Retinal pigment epithelial cell (primary cell): ENCODE measurements around the gene C11orf21.

Experiments used
- DNase-seq: peaks from one replicate; pipeline ENCODE4 v3.0.0-alpha.2; 2010; ENCODE audit warnings: low read depth
- H3K4me3 ChIP-seq: 2 replicates; pipeline ENCODE4 v1.5.1; 2011; ENCODE audit warnings: mild to moderate bottlenecking, low read length, control low read depth, moderate library complexity
- CTCF ChIP-seq: conservative IDR thresholded peaks from 2 replicates; pipeline ENCODE4 v1.5.1; 2011; ENCODE audit warnings: low read depth, low read length, control low read depth, inconsistent platforms

Gene C11orf21

DNA sequence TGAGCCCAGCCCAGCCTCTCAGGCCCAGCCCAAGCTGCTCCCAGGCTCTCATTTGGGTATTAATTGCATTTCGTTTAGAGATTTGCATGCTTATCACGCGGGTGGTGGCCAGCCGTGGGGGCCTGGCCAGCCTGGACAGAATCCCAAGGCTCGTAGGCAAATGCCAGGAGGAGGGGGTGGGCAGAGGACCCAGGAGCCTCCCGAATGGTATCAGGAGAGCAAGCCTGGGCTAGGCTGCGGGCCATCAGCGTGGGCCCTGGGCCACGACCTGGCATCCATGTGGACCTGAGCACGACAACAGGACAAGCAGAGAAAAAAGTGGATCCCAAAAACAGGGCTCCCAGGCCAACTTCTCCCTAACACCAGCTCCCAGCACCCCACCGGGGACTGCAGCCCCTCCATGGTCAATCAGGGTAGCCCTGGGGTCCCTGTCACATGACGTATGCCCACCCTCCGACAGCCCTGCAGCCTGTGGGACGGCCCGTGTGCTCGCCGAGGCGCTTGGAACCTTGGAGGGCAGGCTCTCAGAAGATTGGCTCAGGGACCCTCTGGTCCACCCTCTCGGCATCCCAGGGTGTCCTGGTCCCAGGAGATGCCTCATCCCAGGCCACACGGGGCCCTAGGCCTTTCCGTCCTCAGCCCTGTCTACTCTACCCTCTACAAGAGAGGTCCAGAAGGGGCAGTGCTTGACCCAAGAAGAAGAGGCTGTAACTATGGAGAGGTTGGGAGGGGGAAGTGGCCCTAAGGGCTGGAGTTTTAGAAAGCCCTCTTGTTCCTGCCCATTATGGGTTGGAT, 40.1 kb downstream of the C11orf21 start:
- TF ChIP-seq CTCF, result no peak
- no peak overlapping the region for H3K4me3 ChIP-seq
- DNase-seq, result no peak

GRCh38 chr11:2260491-2261364, 41.0 kb downstream of the C11orf21 start:
- TF ChIP-seq CTCF, result no peak
- no peak overlapping the region for H3K4me3 ChIP-seq
- no peak for DNase-seq

DNA sequence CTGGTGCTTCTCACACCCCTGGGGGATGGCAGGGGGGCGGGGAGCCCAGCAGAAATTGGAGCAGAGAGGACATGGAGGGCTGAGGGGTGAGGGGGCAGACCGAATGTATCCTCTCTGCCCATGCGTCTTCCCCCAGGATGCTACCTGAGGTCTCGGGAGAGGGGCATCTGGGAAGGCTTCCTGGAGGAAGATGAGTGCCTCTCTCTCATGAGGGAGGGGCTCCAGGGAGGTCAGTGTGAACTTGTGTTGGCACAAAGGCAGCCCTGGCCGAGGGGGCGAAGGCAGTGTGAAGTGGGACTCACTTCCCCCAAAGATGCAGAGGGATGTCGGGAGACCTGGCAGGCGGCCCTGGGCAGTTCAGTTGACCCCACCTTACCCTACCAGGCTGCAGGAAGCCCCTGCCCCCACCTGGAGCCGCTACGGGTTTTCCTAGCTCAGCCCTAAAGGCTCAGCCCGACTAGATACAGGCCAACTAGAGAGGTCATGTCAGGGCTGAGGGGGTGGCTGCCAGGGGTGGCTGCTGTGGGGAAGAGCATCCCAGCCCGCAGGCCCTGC, 41.7 kb downstream of the C11orf21 start:
- DNase-seq, result no peak
- no peak overlapping the region for H3K4me3 ChIP-seq
- TF ChIP-seq CTCF, result no peak

GRCh38 chr11:2259466-2259830, 42.3 kb downstream of the C11orf21 start:
- no peak for TF ChIP-seq CTCF
- no peak for DNase-seq
- no peak overlapping the region for H3K4me3 ChIP-seq

DNA sequence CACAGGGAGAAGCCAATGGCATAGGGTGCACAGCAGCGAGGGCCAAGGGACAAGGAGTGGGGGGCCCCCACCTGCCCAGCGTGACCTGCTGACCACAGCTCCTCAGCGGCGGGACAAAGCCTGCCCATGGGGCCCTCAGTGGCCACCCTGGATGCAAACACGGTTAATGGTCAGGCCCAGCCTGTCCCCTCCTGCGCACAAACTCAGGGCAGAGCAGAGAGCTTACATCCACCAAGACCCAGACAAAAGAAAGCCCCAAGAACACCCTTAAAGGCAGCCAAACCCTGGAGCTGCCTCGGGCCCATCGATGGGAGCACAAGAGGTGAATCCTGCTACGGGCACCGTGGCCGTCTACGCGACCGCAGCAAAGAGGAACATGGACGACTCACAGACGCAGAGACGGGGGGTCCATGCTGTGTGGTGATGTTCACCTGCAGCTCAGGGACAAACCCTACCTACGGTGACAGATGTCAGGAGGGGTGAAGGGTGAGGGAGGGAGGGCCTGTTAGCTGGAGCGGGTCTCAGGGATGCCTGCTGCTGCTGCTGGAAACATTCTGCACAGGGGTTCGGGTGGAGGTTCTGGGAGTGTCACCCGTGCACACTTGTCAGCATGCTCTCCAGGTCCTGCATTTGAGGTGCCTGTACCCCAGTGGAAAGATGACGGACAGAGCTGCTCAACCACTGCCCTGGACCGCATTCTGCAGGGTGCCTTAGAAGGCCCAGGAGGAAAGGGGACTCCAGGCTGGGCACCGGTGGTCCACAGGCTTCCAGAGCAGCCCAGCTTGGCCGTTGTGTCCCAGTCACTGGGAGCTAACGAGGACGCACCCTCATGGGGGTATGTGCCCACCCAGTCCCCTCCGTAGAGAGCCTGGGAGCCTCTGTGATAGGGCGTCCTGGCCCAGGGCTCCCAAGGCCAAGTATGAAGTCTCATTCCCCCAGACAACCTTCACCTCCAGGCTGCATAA, 42.9 kb downstream of the C11orf21 start:
- no peak for TF ChIP-seq CTCF
- DNase-seq, result no peak

DNA sequence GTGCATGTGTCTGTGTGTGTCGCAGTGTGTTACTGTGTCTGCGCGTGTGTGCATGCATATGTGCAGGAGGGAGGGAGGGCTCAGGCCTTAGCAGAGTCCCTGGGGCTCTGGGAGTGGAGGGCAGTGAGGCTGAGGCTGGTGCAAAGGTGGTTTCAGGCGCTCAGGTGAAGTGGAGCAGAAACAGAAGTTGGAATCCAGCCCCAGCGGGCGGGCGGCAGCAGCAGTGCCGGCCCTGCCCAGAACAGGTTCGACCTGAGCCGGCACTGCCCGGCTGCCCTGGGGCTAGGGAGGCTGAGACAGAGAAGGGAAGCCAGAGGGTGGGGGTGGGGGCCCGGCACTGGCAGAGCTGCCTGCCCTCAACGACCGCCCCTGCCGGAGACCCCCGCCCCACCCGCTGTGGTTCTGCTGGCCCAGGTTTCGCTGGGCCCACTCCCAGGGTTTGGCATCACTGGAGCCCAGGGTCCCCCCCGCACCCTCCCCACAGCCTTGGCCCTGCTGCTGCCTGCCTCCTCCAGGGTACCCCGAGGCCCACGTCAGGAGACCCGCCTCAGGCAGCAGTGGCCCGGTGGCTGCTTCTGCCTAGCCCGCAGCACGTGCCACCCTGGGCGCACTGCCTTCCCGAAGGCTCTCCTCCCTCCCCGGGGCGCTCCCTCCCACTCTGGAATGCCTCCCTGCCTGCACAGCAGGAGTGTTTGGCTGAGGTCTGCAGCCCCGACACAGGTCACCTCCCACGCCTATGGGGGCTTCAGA, 44.6 kb downstream of the C11orf21 start:
- TF ChIP-seq CTCF, result no peak
- H3K4me3 ChIP-seq, result no peak overlapping the region
- DNase-seq, result no peak

More for the DNA sequence above, 42.9 kb downstream of the C11orf21 start:
- no peak overlapping the region for H3K4me3 ChIP-seq
